Endothelial cell of umbilical vein (primary cell): ENCODE results near the gene HOXC5. TPM values are rescaled to one million over a fixed set of nuclear protein-coding genes. Genes with fewer than 3 reads are reported as not detected.
A peak's percentile ranks its signal among the peaks of the same experiment; 100 is the strongest.

Source experiments
- BruUV-seq: library from RNA; stranded (reverse); fragments of 400-500 nt; replicated peaks from 2 replicates; lab custom pipeline; 2021; lab: Mats Ljungman, UMichigan
- CTCF ChIA-PET: fragments of 300-600, 350-600 bp; sonication (Branson Sonifier 250); formaldehyde crosslinking; loops from one replicate; lab custom pipeline; 2021; ENCODE audit warnings: antibody characterized with exemption, inconsistent platforms; lab: Charles Lee
- POLR2A ChIA-PET: fragments of 300-600, 350-600 bp; sonication (Branson Sonifier 250); formaldehyde crosslinking; loops from one replicate; lab custom pipeline; 2021; ENCODE audit warnings: antibody characterized with exemption, inconsistent platforms; lab: Charles Lee
- DNase-seq: peaks from one replicate; pipeline ENCODE4 v3.0.0-alpha.2; 2011; ENCODE audit warnings: low read depth, low spot score
- FAIRE-seq: peaks from 2 replicates; lab custom pipeline; 2011; peaks lifted over from hg19 to GRCh38; lab: Jason Lieb, UNC
- H2AFZ ChIP-seq: 2 replicates; pipeline ENCODE4 v1.6.0; 2012; ENCODE audit warnings: low read depth, low read length, control low read depth, inconsistent platforms
- H3K27ac ChIP-seq: 2 replicates; pipeline ENCODE4 v1.5.1; 2011; ENCODE audit warnings: low read depth, mild to moderate bottlenecking, control low read depth, low read length, moderate library complexity; ENCODE audit not compliant: insufficient read depth
- H3K27me3 ChIP-seq, 2 experiments: 2 replicates each; pipeline versions ENCODE4 v1.6.0 to v1.6.1; 2011; ENCODE audit warnings: low read length in 2 of 2, mixed read lengths in 1 of 2; ENCODE audit not compliant: control insufficient read depth in 2 of 2, insufficient read depth in 2 of 2
- H3K36me3 ChIP-seq, 2 experiments: 2 replicates in 1 of 2; 3 replicates in 1 of 2; pipeline ENCODE4 v1.5.1; 2011; ENCODE audit warnings: low read length in 2 of 2, mild to moderate bottlenecking in 1 of 2, moderate library complexity in 1 of 2; ENCODE audit not compliant: control insufficient read depth in 2 of 2, insufficient read depth in 2 of 2; ENCODE audit errors: extremely low read depth in 1 of 2
- H3K4me1 ChIP-seq: 3 replicates; pipeline ENCODE4 v1.5.1; 2011; ENCODE audit warnings: mild to moderate bottlenecking, low read length; ENCODE audit not compliant: control insufficient read depth, insufficient read depth; ENCODE audit errors: extremely low read depth
- H3K4me2 ChIP-seq: 2 replicates; pipeline ENCODE4 v1.6.1; 2011; ENCODE audit warnings: low read length, control low read depth, mixed read lengths; ENCODE audit not compliant: insufficient read depth
- H3K4me3 ChIP-seq, 3 experiments: fragments of 200-600 bp in 1 of 3; sonication (generic), shearing (Covaris generic) in 1 of 3; replicated peaks in 1 of 3; 2 replicates each; pipeline ENCODE4 v1.5.1; 2011 to 2016; ENCODE audit warnings: control low read depth in 3 of 3, low read length in 3 of 3, mild to moderate bottlenecking in 2 of 3, inconsistent platforms in 1 of 3, low read depth in 1 of 3, moderate library complexity in 1 of 3; ENCODE audit not compliant: insufficient read depth in 1 of 3
- H3K79me2 ChIP-seq: 2 replicates; pipeline ENCODE4 v1.6.0; 2012; ENCODE audit warnings: low read length, inconsistent platforms; ENCODE audit not compliant: control insufficient read depth, insufficient read depth
- H3K9ac ChIP-seq: replicated peaks from 2 replicates; pipeline ENCODE3; 2011; ENCODE audit warnings: low read length, control low read depth; ENCODE audit not compliant: insufficient read depth; ENCODE audit errors: extremely low read depth
- H3K9me1 ChIP-seq: replicated peaks from 3 replicates; pipeline ENCODE4 v1.6.0; 2011; ENCODE audit warnings: mild to moderate bottlenecking, low read length; ENCODE audit not compliant: control insufficient read depth, insufficient read depth; ENCODE audit errors: extremely low read depth
- H3K9me3 ChIP-seq: replicated peaks from 2 replicates; pipeline ENCODE4 v1.5.1; 2012; ENCODE audit warnings: low read length, inconsistent platforms; ENCODE audit not compliant: control insufficient read depth, insufficient read depth
- H4K20me1 ChIP-seq: replicated peaks from 2 replicates; pipeline ENCODE3; 2011; ENCODE audit warnings: mild to moderate bottlenecking, low read length; ENCODE audit not compliant: control insufficient read depth, insufficient read depth; ENCODE audit errors: extremely low read depth
- EZH2 ChIP-seq: IDR thresholded peaks from 2 replicates; pipeline ENCODE4 v1.6.1; 2012; ENCODE audit warnings: borderline replicate concordance, low read depth, mild to moderate bottlenecking, moderate library complexity, low read length, inconsistent platforms; ENCODE audit not compliant: severe bottlenecking
- POLR2A ChIP-seq: IDR thresholded peaks from 2 replicates; pipeline ENCODE4 v1.6.1; 2012; ENCODE audit warnings: low read depth, mild to moderate bottlenecking, control low read depth, low read length
- POLR2AphosphoS5 ChIP-seq: IDR thresholded peaks from 2 replicates; pipeline ENCODE4 v1.6.1; 2012; ENCODE audit warnings: low read depth, mild to moderate bottlenecking, control low read depth, low read length, moderate library complexity; ENCODE audit not compliant: insufficient read depth
- dilution Hi-C: fragments of 300-500 bp; cut with MboI; formaldehyde crosslinking; loops from one replicate; pipeline ENCODE4 v1.15.0; 2019; ENCODE audit warnings: low sequenced_read_pairs; ENCODE audit not compliant: extremely low pct_ligation_motif_present
- intact Hi-C: fragments of 100-400 bp; cut with micrococcal nuclease; formaldehyde crosslinking; loops from one replicate; pipeline ENCODE4 v1.10.0; 2022
- polyA plus RNA-seq, 4 experiments: library from polyadenylated mRNA; depleted of rRNA in 3 of 4; stranded (reverse) in 3 of 4; unstranded in 1 of 4; fragments of >200 nt; gene quantifications; 2 replicates each; pipeline versions ENCODE4 v1.2.1 to v1.2.3, GENCODE V29; 2011 to 2012; ENCODE audit warnings: missing spikeins in 1 of 4
- total RNA-seq: library from RNA; stranded (reverse); gene quantifications from 2 replicates; pipeline ENCODE4 v1.2.3, GENCODE V29; 2021

The HOXC5 gene
- total and polyA plus RNA-seq, 2 donors (not counting 3 experiments of a cell fraction or from before 2014, with no cell fraction given): not detected

GRCh38 chr12:54000116-54001114 is 32.4 kb upstream of the HOXC5 start, which contains the start of gene HOXC9:
TSS of gene HOXC9 (plus strand) at chr12:54000161. CDS start at chr12:54000189, 28 bp downstream.
- H3K4me2 ChIP-seq: peak within 1 kb of the TSS; percentile 9
- TF ChIP-seq POLR2A (peak; percentile 24), POLR2AphosphoS5 (no peak), EZH2 (peak; percentile 100)
- no peaks in the 10 kb centered on the region for H3K36me3 ChIP-seq
- no peak within 1 kb of the TSS for H3K9ac ChIP-seq
- H3K4me1 ChIP-seq: no peaks in the 10 kb centered on the region
- H4K20me1 ChIP-seq: no peaks in the 10 kb centered on the region
- H3K27me3 ChIP-seq: peaks cover 78 to 98% of the 10 kb centered on the region in 2 experiments
- no peaks in the 10 kb centered on the region for H3K79me2 ChIP-seq
- CTCF ChIA-PET: interaction anchor here (1.0 to 2.6 kb wide), 7 partner anchors 8 to 207 kb away, joined by 3 to 17 read pairs (median 5); partner anchors contain the start of genes HOXC10 and HOXC8
- FAIRE-seq: no peak
- peak within 1 kb of the TSS in 1 of 3 experiments; percentile 36 for H3K4me3 ChIP-seq
- no peak within 1 kb of the TSS for H3K27ac ChIP-seq
- H3K9me3 ChIP-seq: no peaks in the 10 kb centered on the region
- dilution Hi-C loops (no loop called here), intact Hi-C loops (loop anchor here (10.0 kb wide), 1 partner anchor 364 kb away; the partner anchor contains the start of gene GPR84)
- DNase-seq: peak; percentile 38
- BruUV-seq: no TSS peak
- H2AFZ ChIP-seq: no peak within 1 kb of the TSS
- no peaks in the 10 kb centered on the region for H3K9me1 ChIP-seq
- POLR2A ChIA-PET: no interaction called here
